Neuronal stem cell (in vitro differentiated cells): ENCODE measurements around the gene CYP3A7.

Experiments
- DNase-seq: peaks from one replicate; pipeline ENCODE4 v3.0.0-alpha.2; 2013; ENCODE audit warnings: low spot score
- H2AFZ ChIP-seq: one replicate; pipeline ENCODE4 v1.6.1; 2013; ENCODE audit warnings: mild to moderate bottlenecking, low read length, inconsistent platforms
- H2AK5ac ChIP-seq: 2 replicates; pipeline ENCODE4 v1.6.1; 2013; ENCODE audit warnings: low read depth, mild to moderate bottlenecking, inconsistent platforms, low read length, moderate library complexity, mixed read lengths
- H2BK120ac ChIP-seq: 2 replicates; pipeline ENCODE4 v1.6.1; 2013; ENCODE audit warnings: low read depth, mild to moderate bottlenecking, inconsistent platforms, low read length, moderate library complexity, mixed read lengths
- H2BK12ac ChIP-seq: one replicate; pipeline ENCODE4 v1.6.1; 2013; ENCODE audit warnings: low read length, inconsistent platforms
- H2BK15ac ChIP-seq: 2 replicates; pipeline ENCODE4 v1.6.1; 2013; ENCODE audit warnings: mild to moderate bottlenecking, low read length, inconsistent platforms, mixed read lengths
- H2BK5ac ChIP-seq: one replicate; pipeline ENCODE4 v1.6.1; 2013; ENCODE audit warnings: inconsistent platforms, mild to moderate bottlenecking, low read length, moderate library complexity
- H3K14ac ChIP-seq: one replicate; pipeline ENCODE4 v1.6.1; 2013; ENCODE audit warnings: low read length, inconsistent platforms
- H3K18ac ChIP-seq: 2 replicates; pipeline ENCODE4 v1.6.1; 2013; ENCODE audit warnings: low read length, inconsistent platforms
- H3K23ac ChIP-seq: 2 replicates; pipeline ENCODE4 v1.6.1; 2013; ENCODE audit warnings: low read depth, mild to moderate bottlenecking, mixed read lengths, low read length, inconsistent platforms; ENCODE audit not compliant: poor library complexity
- H3K27ac ChIP-seq: replicated peaks from 3 replicates; pipeline ENCODE4 v1.5.1; 2013; ENCODE audit warnings: low read length, inconsistent platforms
- H3K27me3 ChIP-seq, 3 experiments: 2 replicates each; pipeline ENCODE4 v1.6.1; 2013; ENCODE audit warnings: low read length in 3 of 3, mild to moderate bottlenecking in 2 of 3, inconsistent platforms in 1 of 3, low read depth in 1 of 3, mixed read lengths in 1 of 3, moderate library complexity in 1 of 3; ENCODE audit not compliant: control insufficient read depth in 3 of 3, insufficient read depth in 3 of 3
- H3K36me3 ChIP-seq, 2 donors: replicated peaks in 1 of 2; 2 replicates each; pipeline ENCODE4 v1.6.1; 2013; ENCODE audit warnings: low read length in 2 of 2; ENCODE audit not compliant: control insufficient read depth in 2 of 2, insufficient read depth in 2 of 2
- H3K4ac ChIP-seq: 2 replicates; pipeline ENCODE4 v1.6.1; 2013; ENCODE audit warnings: inconsistent platforms, mild to moderate bottlenecking, low read length, moderate library complexity
- H3K4me1 ChIP-seq, 2 donors: 1 replicate in 1 of 2; 2 replicates in 1 of 2; pipeline ENCODE4 v1.6.1; 2013; ENCODE audit warnings: low read length in 2 of 2, low read depth in 1 of 2; ENCODE audit not compliant: control insufficient read depth in 2 of 2, insufficient read depth in 1 of 2
- H3K4me2 ChIP-seq: one replicate; pipeline ENCODE4 v1.6.1; 2013; ENCODE audit warnings: mild to moderate bottlenecking, low read length, inconsistent platforms; ENCODE audit not compliant: insufficient read depth, poor library complexity, severe bottlenecking
- H3K4me3 ChIP-seq, 2 donors: 2 replicates each; pipeline ENCODE4 v1.5.1; 2013; ENCODE audit warnings: low read length in 2 of 2, mild to moderate bottlenecking in 2 of 2, inconsistent platforms in 1 of 2, moderate library complexity in 1 of 2
- H3K79me1 ChIP-seq: one replicate; pipeline ENCODE4 v1.6.1; 2013; ENCODE audit warnings: low read depth, mild to moderate bottlenecking, inconsistent platforms, low read length, moderate library complexity
- H3K9ac ChIP-seq: one replicate; pipeline ENCODE4 v1.6.1; 2013; ENCODE audit warnings: mild to moderate bottlenecking, low read depth, low read length, inconsistent platforms; ENCODE audit not compliant: poor library complexity
- H3K9me3 ChIP-seq, 2 donors: replicated peaks in 1 of 2; 2 replicates each; pipeline versions ENCODE3 to v1.6.1; 2013; ENCODE audit warnings: low read length in 2 of 2, mild to moderate bottlenecking in 2 of 2, inconsistent platforms in 1 of 2, low read depth in 1 of 2, mixed read lengths in 1 of 2, moderate library complexity in 1 of 2; ENCODE audit not compliant: control insufficient read depth in 2 of 2, insufficient read depth in 1 of 2
- H4K8ac ChIP-seq: one replicate; pipeline ENCODE4 v1.6.1; 2013; ENCODE audit warnings: low read depth, mild to moderate bottlenecking, inconsistent platforms, low read length, moderate library complexity
- H4K91ac ChIP-seq: one replicate; pipeline ENCODE4 v1.6.1; 2013; ENCODE audit warnings: low read length, low read depth, mild to moderate bottlenecking, inconsistent platforms; ENCODE audit not compliant: poor library complexity
- WGBS, 2 donors: extraction: QIAGEN DNeasy Blood & Tissue Kit; methylation state at CpG; one replicate each; pipeline ENCODE4 v1.1.7; 2013; ENCODE audit warnings: missing lambda C conversion rate in 2 of 2, mixed read lengths in 1 of 2; ENCODE audit not compliant: insufficient read length in 2 of 2, insufficient replicate concordance in 1 of 2; ENCODE audit errors: extremely low coverage in 2 of 2; 5-methylcytosine and 5-hydroxymethylcytosine counted together

CYP3A7 gene

DNA sequence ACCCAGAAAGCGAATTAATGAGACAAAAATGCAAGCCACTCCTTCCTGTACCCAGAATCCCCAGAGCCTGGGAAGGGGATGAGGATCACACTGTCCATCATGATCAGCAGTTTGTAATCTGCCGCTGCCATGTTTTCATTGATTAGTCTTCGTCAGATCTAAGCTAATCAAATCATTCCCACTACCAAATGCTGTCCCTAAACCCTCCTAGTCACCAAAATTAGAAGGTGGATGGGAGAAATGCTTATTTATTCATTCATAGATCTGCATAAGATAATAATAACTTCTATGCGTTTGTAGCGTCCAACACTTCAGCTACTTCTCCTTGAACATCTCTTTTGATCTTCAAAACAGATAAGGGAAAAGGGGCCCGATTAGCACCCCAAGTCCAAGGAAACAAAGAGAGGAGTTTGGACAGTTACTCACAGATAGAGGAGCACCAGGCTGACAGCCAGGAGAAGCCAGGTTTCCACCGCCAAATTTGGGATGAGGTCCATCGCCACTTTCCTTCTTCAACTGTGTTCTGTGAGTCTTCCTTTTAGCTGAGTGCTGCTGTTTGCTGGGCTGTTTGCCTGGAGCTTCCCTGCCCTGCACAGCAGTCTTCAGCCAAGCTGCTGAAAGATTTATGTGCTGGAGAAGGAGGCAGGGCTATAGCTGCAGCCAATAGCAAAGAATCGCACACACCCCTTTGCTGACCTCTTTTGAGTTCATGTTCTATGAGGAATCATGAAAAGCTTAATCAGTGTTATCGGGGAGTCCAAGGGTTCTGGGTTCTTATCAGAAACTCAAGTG is 55.4 kb downstream of the CYP3A7 start, which contains the start of gene CYP3A5:
Gene CYP3A5 (minus strand): TSS at position 597 of the 792 bp plus-strand sequence. CDS start 100 bp downstream, at position 497.
- H2BK120ac ChIP-seq = no peak within 1 kb of the TSS
- DNase-seq = no peak
- no CpG with 5 or more reads among the region's 10 CpGs for WGBS, 2 donors
- H3K79me1 ChIP-seq = no peaks in the 10 kb centered on the region
- H3K18ac ChIP-seq = no peak within 1 kb of the TSS
- no peak within 1 kb of the TSS for H4K8ac ChIP-seq
- peak within 1 kb of the TSS; percentile 41 for H2AFZ ChIP-seq
- H3K23ac ChIP-seq = no peak within 1 kb of the TSS
- H3K36me3 ChIP-seq = no peaks in the 10 kb centered on the region
- no peak within 1 kb of the TSS for H2BK5ac ChIP-seq
- no peak within 1 kb of the TSS for H3K4ac ChIP-seq
- H3K27ac ChIP-seq = no peak within 1 kb of the TSS
- H3K4me2 ChIP-seq = no peak within 1 kb of the TSS
- no peaks in the 10 kb centered on the region for H3K4me1 ChIP-seq
- H2BK12ac ChIP-seq = no peak within 1 kb of the TSS
- H3K14ac ChIP-seq = no peak within 1 kb of the TSS
- no peaks in the 10 kb centered on the region for H3K27me3 ChIP-seq
- no peak within 1 kb of the TSS for H2AK5ac ChIP-seq
- no peak within 1 kb of the TSS for H2BK15ac ChIP-seq
- no peak within 1 kb of the TSS for H3K4me3 ChIP-seq
- H3K9ac ChIP-seq = no peak within 1 kb of the TSS
- H3K9me3 ChIP-seq = peaks cover 0 to 4% of the 10 kb centered on the region in 2 donors
- H4K91ac ChIP-seq = no peak within 1 kb of the TSS

DNA sequence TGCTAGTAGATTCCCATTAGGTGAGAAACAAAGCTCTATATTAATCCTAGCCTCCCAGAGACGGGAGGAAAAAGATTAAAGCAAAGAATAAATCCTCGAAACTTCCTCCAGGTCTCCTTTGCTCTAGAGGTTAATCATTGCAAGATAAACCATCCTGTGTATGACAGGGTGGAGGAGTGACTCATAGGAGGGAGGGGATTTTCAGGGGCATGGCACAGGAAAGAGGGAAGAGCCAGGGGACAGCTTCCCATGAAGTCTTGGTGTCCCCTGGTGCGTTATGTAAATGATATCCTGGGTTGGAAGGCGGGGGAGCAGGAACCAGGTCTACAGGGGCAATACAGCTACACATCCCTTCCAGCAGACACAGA is 56.0 kb downstream of the CYP3A7 start:
- H2AFZ ChIP-seq = peak overlapping the region; percentile 41
- no peak overlapping the region for H3K14ac ChIP-seq
- no peak for DNase-seq
- H3K27ac ChIP-seq = no peak overlapping the region
- no peaks in the 10 kb centered on the region for H3K4me1 ChIP-seq
- H2BK120ac ChIP-seq = no peak overlapping the region
- H3K4ac ChIP-seq = no peak overlapping the region
- peaks cover 0 to 4% of the 10 kb centered on the region in 2 donors for H3K9me3 ChIP-seq
- H3K79me1 ChIP-seq = no peaks in the 10 kb centered on the region
- WGBS, 2 donors = no CpG with 5 or more reads among the region's 4 CpGs
- no peak overlapping the region for H2BK12ac ChIP-seq
- no peak overlapping the region for H2BK5ac ChIP-seq
- H3K9ac ChIP-seq = no peak overlapping the region
- no peak overlapping the region for H4K91ac ChIP-seq
- no peak overlapping the region for H4K8ac ChIP-seq
- no peak overlapping the region for H3K4me2 ChIP-seq
- H3K4me3 ChIP-seq = no peak overlapping the region
- H3K36me3 ChIP-seq = no peaks in the 10 kb centered on the region
- H2AK5ac ChIP-seq = no peak overlapping the region
- H3K27me3 ChIP-seq = no peaks in the 10 kb centered on the region
- no peak overlapping the region for H3K23ac ChIP-seq
- no peak overlapping the region for H2BK15ac ChIP-seq
- H3K18ac ChIP-seq = no peak overlapping the region

- no peak for DNase-seq
- Histone ChIP-seq H4K8ac (no peak overlapping the region), H2BK12ac (no peak overlapping the region), H3K4me3 (no peak overlapping the region), H2BK15ac (no peak overlapping the region), H3K18ac (no peak overlapping the region), H2AFZ (no peak overlapping the region), H3K4me2 (no peak overlapping the region), H3K4me1 (no peaks in the 10 kb centered on the region), H3K14ac (no peak overlapping the region), H3K27me3 (no peaks in the 10 kb centered on the region), H4K91ac (no peak overlapping the region), H2BK120ac (no peak overlapping the region), H3K4ac (no peak overlapping the region), H3K79me1 (no peaks in the 10 kb centered on the region), H3K9ac (no peak overlapping the region), H2BK5ac (no peak overlapping the region), H3K36me3 (no peaks in the 10 kb centered on the region), H3K27ac (no peak overlapping the region), H3K9me3 (peaks cover 0 to 4% of the 10 kb centered on the region in 2 donors), H2AK5ac (no peak overlapping the region), H3K23ac (no peak overlapping the region)
- WGBS, 2 donors = no CpG with 5 or more reads among the region's 2 CpGs
Measured at GRCh38 chr7:99677648-99678045, 57.3 kb downstream of the CYP3A7 start.

- WGBS, 2 donors = no CpG with 5 or more reads among the region's 4 CpGs
- H2AK5ac ChIP-seq = no peak overlapping the region
- H2BK12ac ChIP-seq = no peak overlapping the region
Measured at GRCh38 chr7:99677013-99677647, 57.9 kb downstream of the CYP3A7 start.

More at GRCh38 chr7:99677013-99677647, 57.9 kb downstream of the CYP3A7 start:
- no peak overlapping the region for H4K91ac ChIP-seq
- H2BK15ac ChIP-seq = no peak overlapping the region
- H3K36me3 ChIP-seq = no peaks in the 10 kb centered on the region
- H3K14ac ChIP-seq = no peak overlapping the region
- no peaks in the 10 kb centered on the region for H3K4me1 ChIP-seq
- H3K4me2 ChIP-seq = no peak overlapping the region
- no peak overlapping the region for H3K18ac ChIP-seq
- no peak for DNase-seq
- H2BK5ac ChIP-seq = no peak overlapping the region
- H3K4me3 ChIP-seq = no peak overlapping the region
- no peak overlapping the region for H3K4ac ChIP-seq
- H2BK120ac ChIP-seq = no peak overlapping the region
- H2AFZ ChIP-seq = no peak overlapping the region
- H3K9me3 ChIP-seq = peaks cover 0 to 2% of the 10 kb centered on the region in 2 donors
- no peak overlapping the region for H3K9ac ChIP-seq
- no peak overlapping the region for H3K27ac ChIP-seq
- H3K27me3 ChIP-seq = no peaks in the 10 kb centered on the region
- H3K79me1 ChIP-seq = no peaks in the 10 kb centered on the region
- no peak overlapping the region for H3K23ac ChIP-seq
- no peak overlapping the region for H4K8ac ChIP-seq
